PC-9 (cell line): ENCODE results near the gene OTOR. TPM values are rescaled to one million over a fixed set of nuclear protein-coding genes. Genes with fewer than 3 reads are reported as not detected.

Source experiments
- BruUV-seq: library from RNA; stranded (reverse); fragments of 400-500 nt; replicated peaks from 2 replicates; lab custom pipeline; 2021; lab: Mats Ljungman, UMichigan
- CTCF ChIA-PET: fragments of 300-600 bp; sonication (Branson Sonifier 250); formaldehyde crosslinking; loops from one replicate; lab custom pipeline; 2022; ENCODE audit warnings: antibody characterized with exemption; lab: Charles Lee
- POLR2A ChIA-PET: fragments of 300-600 bp; sonication (Branson Sonifier 250); formaldehyde crosslinking; loops from one replicate; lab custom pipeline; 2022; ENCODE audit warnings: antibody characterized with exemption; ENCODE audit not compliant: unreplicated experiment; lab: Charles Lee
- DNase-seq, 2 experiments: peaks; one replicate each; pipeline versions ENCODE4 v3.0.0 to v3.0.0-alpha.2; 2015 to 2022; ENCODE audit warnings: mixed read lengths in 1 of 2
- H2AFZ ChIP-seq: fragments of 200-600 bp; sonication (generic); 2 replicates; pipeline ENCODE4 v1.8.1; 2017; ENCODE audit warnings: antibody characterized with exemption
- H3F3A ChIP-seq: fragments of 200-600 bp; sonication (generic); 2 replicates; pipeline ENCODE4 v1.8.1; 2017; ENCODE audit warnings: antibody characterized with exemption, mild to moderate bottlenecking, low read depth; ENCODE audit not compliant: insufficient read depth
- H3K27ac ChIP-seq: fragments of 200-600 bp; sonication (generic); 2 replicates; pipeline ENCODE4 v1.6.1; 2016; ENCODE audit warnings: mixed run types
- H3K27me3 ChIP-seq: fragments of 200-600 bp; sonication (generic); 2 replicates; pipeline ENCODE4 v1.6.1; 2016; ENCODE audit warnings: low read depth, mixed run types; ENCODE audit not compliant: insufficient read depth
- H3K36me3 ChIP-seq: fragments of 200-600 bp; sonication (generic); 2 replicates; pipeline ENCODE4 v1.6.1; 2016; ENCODE audit warnings: low read depth, mixed run types
- H3K4me1 ChIP-seq: fragments of 200-600 bp; sonication (generic); replicated peaks from 2 replicates; pipeline ENCODE4 v1.6.1; 2016; ENCODE audit warnings: mixed run types; ENCODE audit not compliant: insufficient read depth
- H3K4me2 ChIP-seq: fragments of 200-600 bp; sonication (generic); 2 replicates; pipeline ENCODE4 v1.6.1; 2017; ENCODE audit warnings: mixed run types
- H3K4me3 ChIP-seq: fragments of 200-600 bp; sonication (generic); 2 replicates; pipeline ENCODE4 v1.6.1; 2016; ENCODE audit warnings: mixed run types
- H3K79me2 ChIP-seq: fragments of 200-600 bp; sonication (generic); 2 replicates; pipeline ENCODE4 v1.6.1; 2017; ENCODE audit warnings: low read depth, mixed run types
- H3K9me2 ChIP-seq: fragments of 200-600 bp; sonication (generic); 2 replicates; pipeline ENCODE4 v1.8.1; 2017; ENCODE audit warnings: mild to moderate bottlenecking; ENCODE audit not compliant: insufficient read depth
- H3K9me3 ChIP-seq: fragments of 200-600 bp; sonication (generic); 2 replicates; pipeline ENCODE4 v1.8.1; 2016; ENCODE audit warnings: low read depth; ENCODE audit not compliant: insufficient read depth
- H4K20me1 ChIP-seq: fragments of 200-600 bp; sonication (generic); 2 replicates; pipeline ENCODE4 v1.8.1; 2017; ENCODE audit not compliant: insufficient read depth
- EZH2 ChIP-seq: fragments of 200-600 bp; sonication (generic); IDR thresholded peaks from 2 replicates; pipeline ENCODE4 v1.8.0; 2017; ENCODE audit warnings: antibody characterized with exemption, low read depth
- intact Hi-C: fragments of 100-400 bp; cut with micrococcal nuclease; formaldehyde crosslinking; loops from one replicate; pipeline ENCODE4 v1.10.0; 2022; ENCODE audit not compliant: unreplicated experiment
- total RNA-seq: library from RNA; stranded (reverse); gene quantifications from 2 replicates; pipeline ENCODE4 v1.2.3, GENCODE V29; 2021
- TF ChIP-seq, protein P1 (sequence below): fragments of 200-600 bp; sonication (generic); conservative IDR thresholded peaks from 2 replicates; pipeline ENCODE4 v1.6.1; 2017; ENCODE audit warnings: mixed run types, antibody characterized with exemption, mild to moderate bottlenecking, moderate library complexity

Gene OTOR
- total RNA-seq, 1 experiment from 2014 or later, result not detected

DNA sequence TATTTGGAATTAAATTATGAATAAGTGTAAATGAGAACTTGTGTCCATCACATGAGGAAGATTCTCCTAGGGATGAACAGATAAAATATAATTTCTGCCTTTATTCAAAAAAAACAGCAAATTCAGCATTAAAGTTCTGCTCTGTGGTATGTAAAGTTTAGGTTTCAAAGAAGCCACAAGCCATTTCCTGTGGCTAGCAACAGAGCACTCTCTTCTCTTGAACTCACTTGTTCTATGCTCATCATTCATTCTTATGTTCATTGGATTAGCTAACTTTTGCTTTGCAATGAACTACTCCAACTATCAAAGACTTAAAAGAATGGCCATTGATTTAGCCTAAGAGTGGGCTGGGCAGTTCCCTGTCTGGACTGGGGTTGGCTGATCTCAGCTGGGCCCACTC is 39.1 kb upstream of the OTOR start:
- Histone ChIP-seq H4K20me1 (no peaks in the 10 kb centered on the region), H3K4me1 (no peaks in the 10 kb centered on the region), H2AFZ (no peak overlapping the region), H3K27me3 (peaks cover 15% of the 10 kb centered on the region; the same call in 1 of the 2 replicates), H3F3A (no peaks in the 10 kb centered on the region), H3K9me3 (no peaks in the 10 kb centered on the region; the same call in none of the 2 replicates), H3K4me3 (no peak overlapping the region), H3K4me2 (no peak overlapping the region), H3K27ac (no peak overlapping the region), H3K36me3 (no peaks in the 10 kb centered on the region), H3K9me2 (no peaks in the 10 kb centered on the region), H3K79me2 (no peaks in the 10 kb centered on the region)
- TF ChIP-seq, protein P1, sequence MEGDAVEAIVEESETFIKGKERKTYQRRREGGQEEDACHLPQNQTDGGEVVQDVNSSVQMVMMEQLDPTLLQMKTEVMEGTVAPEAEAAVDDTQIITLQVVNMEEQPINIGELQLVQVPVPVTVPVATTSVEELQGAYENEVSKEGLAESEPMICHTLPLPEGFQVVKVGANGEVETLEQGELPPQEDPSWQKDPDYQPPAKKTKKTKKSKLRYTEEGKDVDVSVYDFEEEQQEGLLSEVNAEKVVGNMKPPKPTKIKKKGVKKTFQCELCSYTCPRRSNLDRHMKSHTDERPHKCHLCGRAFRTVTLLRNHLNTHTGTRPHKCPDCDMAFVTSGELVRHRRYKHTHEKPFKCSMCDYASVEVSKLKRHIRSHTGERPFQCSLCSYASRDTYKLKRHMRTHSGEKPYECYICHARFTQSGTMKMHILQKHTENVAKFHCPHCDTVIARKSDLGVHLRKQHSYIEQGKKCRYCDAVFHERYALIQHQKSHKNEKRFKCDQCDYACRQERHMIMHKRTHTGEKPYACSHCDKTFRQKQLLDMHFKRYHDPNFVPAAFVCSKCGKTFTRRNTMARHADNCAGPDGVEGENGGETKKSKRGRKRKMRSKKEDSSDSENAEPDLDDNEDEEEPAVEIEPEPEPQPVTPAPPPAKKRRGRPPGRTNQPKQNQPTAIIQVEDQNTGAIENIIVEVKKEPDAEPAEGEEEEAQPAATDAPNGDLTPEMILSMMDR, result no peak
- TF ChIP-seq EZH2, result no peak
- POLR2A ChIA-PET, result no interaction called here
- no TSS peak for BruUV-seq
- intact Hi-C loops, result no loop called here
- DNase-seq, result no peak
- CTCF ChIA-PET, result no interaction called here

GRCh38 chr20:16710781-16711180 is 37.4 kb upstream of the OTOR start:
- BruUV-seq, result no TSS peak
- Histone ChIP-seq H3K4me2 (no peak overlapping the region), H3F3A (no peaks in the 10 kb centered on the region), H3K4me3 (no peak overlapping the region), H4K20me1 (no peaks in the 10 kb centered on the region), H3K9me3 (no peaks in the 10 kb centered on the region; the same call in none of the 2 replicates), H3K79me2 (no peaks in the 10 kb centered on the region), H3K27ac (no peak overlapping the region), H2AFZ (no peak overlapping the region), H3K36me3 (no peaks in the 10 kb centered on the region), H3K9me2 (no peaks in the 10 kb centered on the region), H3K27me3 (peaks cover 20% of the 10 kb centered on the region; the same call in 1 of the 2 replicates), H3K4me1 (no peaks in the 10 kb centered on the region)
- ChIA-PET CTCF (no interaction called here), POLR2A (no interaction called here)
- intact Hi-C loops, result no loop called here
- DNase-seq, result no peak
- TF ChIP-seq, protein P1, result no peak
- TF ChIP-seq EZH2, result no peak

DNA sequence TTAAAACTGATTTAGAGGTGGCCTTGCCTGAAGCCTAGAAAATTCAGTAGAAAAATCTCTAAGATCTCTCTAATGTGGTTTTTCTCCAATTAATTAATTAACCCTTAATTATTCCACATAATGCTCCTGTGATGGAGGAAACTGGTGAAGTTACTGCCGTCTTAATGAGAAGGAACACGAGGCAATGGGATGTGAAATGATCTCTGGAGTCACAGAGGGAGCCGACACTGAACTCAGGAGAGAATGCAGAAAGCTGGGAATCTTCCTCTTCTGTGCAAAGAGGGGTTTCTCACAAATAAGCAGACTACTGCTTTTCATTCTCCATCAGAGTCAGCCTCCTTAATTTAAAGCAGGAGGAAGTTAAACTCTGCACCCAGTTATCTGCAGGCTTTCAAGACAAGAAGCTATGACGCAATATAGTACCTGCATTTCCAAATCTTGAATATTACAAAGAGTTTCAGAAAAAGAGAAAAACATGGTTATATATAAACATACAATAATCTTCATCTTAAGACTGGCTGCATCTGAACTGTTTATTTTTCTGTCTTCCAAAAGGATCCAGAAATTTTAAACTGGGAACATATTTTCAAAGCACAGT is 36.4 kb upstream of the OTOR start:
- BruUV-seq, result no TSS peak
- ChIA-PET POLR2A (no interaction called here), CTCF (no interaction called here)
- Histone ChIP-seq H3K9me2 (no peaks in the 10 kb centered on the region), H3K27me3 (peaks cover 27% of the 10 kb centered on the region; the same call in 1 of the 2 replicates), H3K4me2 (no peak overlapping the region), H3K4me3 (no peak overlapping the region), H3K36me3 (no peaks in the 10 kb centered on the region), H3K79me2 (no peaks in the 10 kb centered on the region), H4K20me1 (no peaks in the 10 kb centered on the region), H3K4me1 (no peaks in the 10 kb centered on the region), H3F3A (no peaks in the 10 kb centered on the region), H3K9me3 (no peaks in the 10 kb centered on the region; the same call in none of the 2 replicates), H3K27ac (no peak overlapping the region), H2AFZ (no peak overlapping the region)
- TF ChIP-seq EZH2, result no peak
- TF ChIP-seq, protein P1, result no peak
- no peak for DNase-seq
- intact Hi-C loops, result no loop called here
